ENCODE results near the gene OCIAD1.

DNA sequence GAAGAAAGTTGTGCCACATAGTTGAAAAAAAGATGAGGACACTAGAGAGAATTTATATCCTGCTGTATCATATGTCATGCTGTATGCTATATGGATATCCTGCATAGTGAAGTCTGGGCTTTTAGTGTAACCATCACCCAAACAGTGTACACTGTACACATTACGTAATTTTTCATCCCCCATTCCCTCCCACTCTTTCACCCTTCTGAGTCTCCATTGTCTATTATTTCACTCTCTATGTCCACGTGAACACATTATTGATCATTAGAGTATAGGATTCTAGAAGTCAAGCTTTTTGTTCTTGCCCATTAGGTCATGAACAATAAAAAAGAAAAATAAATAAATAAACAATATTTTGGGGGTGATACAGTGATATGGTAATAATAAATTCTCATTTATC lies 32.8 kb upstream of the OCIAD1 start:
- TF ChIP-seq, protein P1, sequence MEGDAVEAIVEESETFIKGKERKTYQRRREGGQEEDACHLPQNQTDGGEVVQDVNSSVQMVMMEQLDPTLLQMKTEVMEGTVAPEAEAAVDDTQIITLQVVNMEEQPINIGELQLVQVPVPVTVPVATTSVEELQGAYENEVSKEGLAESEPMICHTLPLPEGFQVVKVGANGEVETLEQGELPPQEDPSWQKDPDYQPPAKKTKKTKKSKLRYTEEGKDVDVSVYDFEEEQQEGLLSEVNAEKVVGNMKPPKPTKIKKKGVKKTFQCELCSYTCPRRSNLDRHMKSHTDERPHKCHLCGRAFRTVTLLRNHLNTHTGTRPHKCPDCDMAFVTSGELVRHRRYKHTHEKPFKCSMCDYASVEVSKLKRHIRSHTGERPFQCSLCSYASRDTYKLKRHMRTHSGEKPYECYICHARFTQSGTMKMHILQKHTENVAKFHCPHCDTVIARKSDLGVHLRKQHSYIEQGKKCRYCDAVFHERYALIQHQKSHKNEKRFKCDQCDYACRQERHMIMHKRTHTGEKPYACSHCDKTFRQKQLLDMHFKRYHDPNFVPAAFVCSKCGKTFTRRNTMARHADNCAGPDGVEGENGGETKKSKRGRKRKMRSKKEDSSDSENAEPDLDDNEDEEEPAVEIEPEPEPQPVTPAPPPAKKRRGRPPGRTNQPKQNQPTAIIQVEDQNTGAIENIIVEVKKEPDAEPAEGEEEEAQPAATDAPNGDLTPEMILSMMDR (conservative IDR thresholded peaks at IDR 0.05; ENCODE audit: low read length), result no peak
- no peak for TF ChIP-seq EZH2phosphoT487 (IDR thresholded peaks at IDR 0.05; ENCODE audit: borderline replicate concordance, low read depth, low read length)
